ENCODE measurements around the gene CTH.

DNA sequence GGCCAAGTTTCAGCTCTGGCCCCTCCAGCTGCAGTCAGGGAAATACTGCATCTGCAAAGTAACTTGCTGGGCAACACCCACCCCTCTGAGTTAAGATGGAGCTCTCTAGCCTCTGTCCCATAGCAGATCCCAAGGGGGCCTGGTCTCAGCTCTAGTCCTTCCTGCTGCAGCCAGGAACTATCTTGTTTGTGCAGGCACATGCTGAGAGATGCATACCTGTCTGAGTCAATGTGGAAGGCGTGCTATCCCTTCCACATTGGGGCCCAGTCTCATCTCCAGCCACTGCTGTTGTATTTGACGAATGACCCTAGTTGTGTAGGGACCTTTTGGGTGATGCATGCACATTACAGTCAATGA lies 76.4 kb downstream of the CTH start:
- TF ChIP-seq, protein P1, sequence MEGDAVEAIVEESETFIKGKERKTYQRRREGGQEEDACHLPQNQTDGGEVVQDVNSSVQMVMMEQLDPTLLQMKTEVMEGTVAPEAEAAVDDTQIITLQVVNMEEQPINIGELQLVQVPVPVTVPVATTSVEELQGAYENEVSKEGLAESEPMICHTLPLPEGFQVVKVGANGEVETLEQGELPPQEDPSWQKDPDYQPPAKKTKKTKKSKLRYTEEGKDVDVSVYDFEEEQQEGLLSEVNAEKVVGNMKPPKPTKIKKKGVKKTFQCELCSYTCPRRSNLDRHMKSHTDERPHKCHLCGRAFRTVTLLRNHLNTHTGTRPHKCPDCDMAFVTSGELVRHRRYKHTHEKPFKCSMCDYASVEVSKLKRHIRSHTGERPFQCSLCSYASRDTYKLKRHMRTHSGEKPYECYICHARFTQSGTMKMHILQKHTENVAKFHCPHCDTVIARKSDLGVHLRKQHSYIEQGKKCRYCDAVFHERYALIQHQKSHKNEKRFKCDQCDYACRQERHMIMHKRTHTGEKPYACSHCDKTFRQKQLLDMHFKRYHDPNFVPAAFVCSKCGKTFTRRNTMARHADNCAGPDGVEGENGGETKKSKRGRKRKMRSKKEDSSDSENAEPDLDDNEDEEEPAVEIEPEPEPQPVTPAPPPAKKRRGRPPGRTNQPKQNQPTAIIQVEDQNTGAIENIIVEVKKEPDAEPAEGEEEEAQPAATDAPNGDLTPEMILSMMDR (conservative IDR thresholded peaks at IDR 0.05 in 1 of 2, IDR thresholded peaks at IDR 0.05 in 1 of 2; ENCODE audit: extremely low read depth in 1 of 2, insufficient read depth in 1 of 2, low read depth in 1 of 2, low read length in 2 of 2): no peak
- no peak for TF ChIP-seq EZH2 (IDR thresholded peaks at IDR 0.05; ENCODE audit: borderline replicate concordance, low read length)

Measured in mammary epithelial cell (primary cell).